ENCODE data around the gene GRIN3A.

GRCh38 chr9:101562966-101563365 lies 175.5 kb downstream of the GRIN3A start:
- TF ChIP-seq CTCF (IDR thresholded peaks at IDR 0.05) (no peak), POLR2A (IDR thresholded peaks at IDR 0.05) (no peak), EP300 (IDR thresholded peaks at IDR 0.05; ENCODE audit: low read depth) (no peak), POLR2AphosphoS5 (IDR thresholded peaks at IDR 0.05) (no peak)

All from transverse colon (tissue), 4 donors.